Measurements from ENCODE around the gene MTHFD2L. TPM values are rescaled to one million over a fixed set of nuclear protein-coding genes. Genes with fewer than 3 reads are reported as not detected.

The MTHFD2L gene
- total and polyA plus RNA-seq, 2 donors (not counting 3 experiments of a cell fraction or from before 2014, with no cell fraction given), result 6.9 to 15.2 TPM

DNA sequence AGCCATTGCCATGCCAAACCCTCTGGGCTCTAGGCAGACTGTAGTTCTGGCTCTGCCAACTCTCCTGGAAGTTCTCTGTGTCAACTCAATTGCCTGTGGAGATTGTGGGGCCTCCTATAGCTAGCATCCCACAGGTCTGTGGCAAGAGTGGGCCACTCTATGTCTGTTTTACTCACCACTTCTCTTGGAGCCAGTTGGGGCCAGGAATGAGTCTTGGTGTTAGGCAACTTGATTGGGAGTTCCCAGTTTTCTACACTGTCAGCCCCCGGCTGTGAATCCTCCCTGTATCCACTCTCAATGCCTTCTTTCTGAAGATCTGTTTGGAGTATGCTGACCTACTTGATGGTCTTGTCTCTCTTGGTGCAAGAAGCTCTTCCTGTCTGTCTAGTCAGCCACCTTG is 102.1 kb downstream of the MTHFD2L start:
- Histone ChIP-seq H3K4me3 (replicated peaks in 1 of 3; ENCODE audit: insufficient read depth in 1 of 3, low read depth in 1 of 3, low read length in 3 of 3) (no peak overlapping the region), H3K79me2 (ENCODE audit: control insufficient read depth, insufficient read depth, low read length) (no peaks in the 10 kb centered on the region), H4K20me1 (replicated peaks; ENCODE audit: control insufficient read depth, extremely low read depth, insufficient read depth, low read length) (no peaks in the 10 kb centered on the region), H3K4me1 (ENCODE audit: control insufficient read depth, extremely low read depth, insufficient read depth, low read length) (no peaks in the 10 kb centered on the region), H2AFZ (ENCODE audit: low read depth, low read length) (no peak overlapping the region), H3K9me3 (replicated peaks; ENCODE audit: control insufficient read depth, insufficient read depth, low read length) (no peaks in the 10 kb centered on the region), H3K27me3 (ENCODE audit: control insufficient read depth in 2 of 2, insufficient read depth in 2 of 2, low read length in 2 of 2) (no peaks in the 10 kb centered on the region), H3K4me2 (ENCODE audit: insufficient read depth, low read length) (no peak overlapping the region), H3K27ac (ENCODE audit: insufficient read depth, low read depth, low read length) (no peak overlapping the region), H3K9ac (replicated peaks; ENCODE audit: extremely low read depth, insufficient read depth, low read length) (no peak overlapping the region), H3K9me1 (replicated peaks; ENCODE audit: control insufficient read depth, extremely low read depth, insufficient read depth, low read length) (no peaks in the 10 kb centered on the region), H3K36me3 (ENCODE audit: control insufficient read depth in 2 of 2, extremely low read depth in 1 of 2, insufficient read depth in 2 of 2, low read length in 2 of 2) (no peaks in the 10 kb centered on the region)
- no TSS peak for BruUV-seq (replicated peaks)
- TF ChIP-seq, protein P1, sequence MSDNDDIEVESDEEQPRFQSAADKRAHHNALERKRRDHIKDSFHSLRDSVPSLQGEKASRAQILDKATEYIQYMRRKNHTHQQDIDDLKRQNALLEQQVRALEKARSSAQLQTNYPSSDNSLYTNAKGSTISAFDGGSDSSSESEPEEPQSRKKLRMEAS (IDR thresholded peaks at IDR 0.05; ENCODE audit: insufficient read depth, insufficient read length), result no peak
- no peak for TF ChIP-seq POLR2AphosphoS5 (IDR thresholded peaks at IDR 0.05; ENCODE audit: insufficient read depth, low read depth, low read length)
- TF ChIP-seq POLR2A (IDR thresholded peaks at IDR 0.05; ENCODE audit: low read depth, low read length), result no peak
- TF ChIP-seq MYC (IDR thresholded peaks at IDR 0.05; ENCODE audit: low read depth, low read length), result no peak
- TF ChIP-seq JUN (IDR thresholded peaks at IDR 0.05; ENCODE audit: borderline replicate concordance, insufficient read depth, insufficient read length, low read depth), result no peak
- no peak for TF ChIP-seq FOS (IDR thresholded peaks at IDR 0.05; ENCODE audit: borderline replicate concordance, insufficient read depth, low read length)
- no peak for TF ChIP-seq GATA2 (IDR thresholded peaks at IDR 0.05; ENCODE audit: insufficient read depth, insufficient read length, low read depth, low read length)
- TF ChIP-seq, protein P2, sequence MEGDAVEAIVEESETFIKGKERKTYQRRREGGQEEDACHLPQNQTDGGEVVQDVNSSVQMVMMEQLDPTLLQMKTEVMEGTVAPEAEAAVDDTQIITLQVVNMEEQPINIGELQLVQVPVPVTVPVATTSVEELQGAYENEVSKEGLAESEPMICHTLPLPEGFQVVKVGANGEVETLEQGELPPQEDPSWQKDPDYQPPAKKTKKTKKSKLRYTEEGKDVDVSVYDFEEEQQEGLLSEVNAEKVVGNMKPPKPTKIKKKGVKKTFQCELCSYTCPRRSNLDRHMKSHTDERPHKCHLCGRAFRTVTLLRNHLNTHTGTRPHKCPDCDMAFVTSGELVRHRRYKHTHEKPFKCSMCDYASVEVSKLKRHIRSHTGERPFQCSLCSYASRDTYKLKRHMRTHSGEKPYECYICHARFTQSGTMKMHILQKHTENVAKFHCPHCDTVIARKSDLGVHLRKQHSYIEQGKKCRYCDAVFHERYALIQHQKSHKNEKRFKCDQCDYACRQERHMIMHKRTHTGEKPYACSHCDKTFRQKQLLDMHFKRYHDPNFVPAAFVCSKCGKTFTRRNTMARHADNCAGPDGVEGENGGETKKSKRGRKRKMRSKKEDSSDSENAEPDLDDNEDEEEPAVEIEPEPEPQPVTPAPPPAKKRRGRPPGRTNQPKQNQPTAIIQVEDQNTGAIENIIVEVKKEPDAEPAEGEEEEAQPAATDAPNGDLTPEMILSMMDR (IDR thresholded peaks at IDR 0.05; ENCODE audit: extremely low read depth in 1 of 2, insufficient read depth in 1 of 2, low read depth in 1 of 2, low read length in 2 of 2), result no peak
- no peak for TF ChIP-seq EZH2 (IDR thresholded peaks at IDR 0.05; ENCODE audit: borderline replicate concordance, low read depth, low read length, severe bottlenecking)
- ChIA-PET POLR2A (no interaction called here), CTCF (interaction anchor here (1.0 to 1.6 kb wide), 3 partner anchors 8 to 32 kb away, joined by 3 to 11 read pairs (median 3); no protein-coding TSS in a partner anchor)
- intact Hi-C loops (cut with micrococcal nuclease), result no loop called here
- FAIRE-seq (no peak), DNase-seq (ENCODE audit: low read depth, low spot score) (no peak)
- dilution Hi-C loops (cut with MboI; ENCODE audit: extremely low pct_ligation_motif_present, low sequenced_read_pairs), result no loop called here
